Measurements from ENCODE around the gene REC114. TPM values are rescaled to one million over a fixed set of nuclear protein-coding genes. Genes with fewer than 3 reads are reported as not detected.
"Not testable (repeated sequence)": the region's sequence is repeated elsewhere in the genome, so short reads cannot be mapped to it uniquely, and the experiment has no call there.

REC114 gene
- polyA plus RNA-seq, 1 donor (not counting 4 experiments of a cell fraction or from before 2014, with no cell fraction given): not detected

GRCh38 chr15:73442421-73442820 is 543 bp upstream of the REC114 start:
- FAIRE-seq: no peak
- Histone ChIP-seq H3K79me2 (ENCODE audit: control insufficient read depth, insufficient read depth, low read length) (no peaks in the 10 kb centered on the region), H3K4me3 (ENCODE audit: control insufficient read depth in 2 of 3, extremely low read depth in 1 of 3, insufficient read depth in 2 of 3, low read depth in 1 of 3, low read length in 3 of 3) (no peak overlapping the region), H2AFZ (ENCODE audit: control insufficient read depth, low read length) (no peak overlapping the region), H4K20me1 (ENCODE audit: control insufficient read depth, extremely low read depth, insufficient read depth, low read length) (no peaks in the 10 kb centered on the region), H3K36me3 (ENCODE audit: control insufficient read depth in 2 of 2, extremely low read depth in 1 of 2, insufficient read depth in 2 of 2, low read length in 2 of 2) (no peaks in the 10 kb centered on the region), H3K4me2 (ENCODE audit: control insufficient read depth, extremely low read depth, insufficient read depth, low read depth, low read length) (no peak overlapping the region), H3K9me1 (ENCODE audit: control insufficient read depth, extremely low read depth, insufficient read depth, low read length) (no peaks in the 10 kb centered on the region), H3K27me3 (ENCODE audit: control insufficient read depth, extremely low read depth, insufficient read depth, low read length) (no peaks in the 10 kb centered on the region), H3K27ac (ENCODE audit: control insufficient read depth, insufficient read depth, low read length) (no peak overlapping the region), H3K4me1 (ENCODE audit: control insufficient read depth, extremely low read depth, insufficient read depth, low read length) (no peaks in the 10 kb centered on the region), H3K9me3 (ENCODE audit: control insufficient read depth, low read depth, low read length) (no peaks in the 10 kb centered on the region), H3K9ac (ENCODE audit: control insufficient read depth, extremely low read depth, insufficient read depth, low read length) (no peak overlapping the region)
- dilution Hi-C loops (cut with MboI; ENCODE audit: extremely low pct_ligation_motif_present, low sequenced_read_pairs): no loop called here
- no peak for DNase-seq (ENCODE audit: low read depth, low spot score)
- TF ChIP-seq EZH2 (IDR thresholded peaks at IDR 0.05; ENCODE audit: low read length): no peak
- TF ChIP-seq CTCF (optimal IDR thresholded peaks at IDR 0.05 in 1 of 3, IDR thresholded peaks at IDR 0.05 in 1 of 3, conservative IDR thresholded peaks at IDR 0.05 in 1 of 3; ENCODE audit: extremely low read depth in 1 of 3, insufficient read depth in 2 of 3, low read length in 3 of 3): no peak

- H3K9me1 ChIP-seq (ENCODE audit: control insufficient read depth, extremely low read depth, insufficient read depth, low read length); H3K4me2 ChIP-seq (ENCODE audit: control insufficient read depth, extremely low read depth, insufficient read depth, low read depth, low read length); dilution Hi-C loops (cut with MboI; ENCODE audit: extremely low pct_ligation_motif_present, low sequenced_read_pairs); FAIRE-seq; H3K27me3 ChIP-seq (ENCODE audit: control insufficient read depth, extremely low read depth, insufficient read depth, low read length); H3K79me2 ChIP-seq (ENCODE audit: control insufficient read depth, insufficient read depth, low read length); H3K9ac ChIP-seq (ENCODE audit: control insufficient read depth, extremely low read depth, insufficient read depth, low read length); H3K4me1 ChIP-seq (ENCODE audit: control insufficient read depth, extremely low read depth, insufficient read depth, low read length); H3K36me3 ChIP-seq (ENCODE audit: control insufficient read depth in 2 of 2, extremely low read depth in 1 of 2, insufficient read depth in 2 of 2, low read length in 2 of 2); H3K4me3 ChIP-seq (ENCODE audit: control insufficient read depth in 2 of 3, extremely low read depth in 1 of 3, insufficient read depth in 2 of 3, low read depth in 1 of 3, low read length in 3 of 3); H3K27ac ChIP-seq (ENCODE audit: control insufficient read depth, insufficient read depth, low read length); H4K20me1 ChIP-seq (ENCODE audit: control insufficient read depth, extremely low read depth, insufficient read depth, low read length); DNase-seq (ENCODE audit: low read depth, low spot score); H2AFZ ChIP-seq (ENCODE audit: control insufficient read depth, low read length); H3K9me3 ChIP-seq (ENCODE audit: control insufficient read depth, low read depth, low read length): not testable (repeated sequence)
These were observed 4.5 kb downstream of the REC114 start for GRCh38 chr15:73447471-73447870.

GRCh38 chr15:73448158-73448758 is 5.3 kb downstream of the REC114 start:
- FAIRE-seq; H3K27ac ChIP-seq (ENCODE audit: control insufficient read depth, insufficient read depth, low read length); H2AFZ ChIP-seq (ENCODE audit: control insufficient read depth, low read length); H3K9me1 ChIP-seq (ENCODE audit: control insufficient read depth, extremely low read depth, insufficient read depth, low read length); DNase-seq (ENCODE audit: low read depth, low spot score); H3K4me2 ChIP-seq (ENCODE audit: control insufficient read depth, extremely low read depth, insufficient read depth, low read depth, low read length); H3K9me3 ChIP-seq (ENCODE audit: control insufficient read depth, low read depth, low read length); H3K27me3 ChIP-seq (ENCODE audit: control insufficient read depth, extremely low read depth, insufficient read depth, low read length); H3K4me3 ChIP-seq (ENCODE audit: control insufficient read depth in 2 of 3, extremely low read depth in 1 of 3, insufficient read depth in 2 of 3, low read depth in 1 of 3, low read length in 3 of 3); H4K20me1 ChIP-seq (ENCODE audit: control insufficient read depth, extremely low read depth, insufficient read depth, low read length); H3K9ac ChIP-seq (ENCODE audit: control insufficient read depth, extremely low read depth, insufficient read depth, low read length); H3K79me2 ChIP-seq (ENCODE audit: control insufficient read depth, insufficient read depth, low read length); dilution Hi-C loops (cut with MboI; ENCODE audit: extremely low pct_ligation_motif_present, low sequenced_read_pairs); H3K4me1 ChIP-seq (ENCODE audit: control insufficient read depth, extremely low read depth, insufficient read depth, low read length); H3K36me3 ChIP-seq (ENCODE audit: control insufficient read depth in 2 of 2, extremely low read depth in 1 of 2, insufficient read depth in 2 of 2, low read length in 2 of 2): not testable (repeated sequence)

- dilution Hi-C loops (cut with MboI; ENCODE audit: extremely low pct_ligation_motif_present, low sequenced_read_pairs); FAIRE-seq; H3K4me3 ChIP-seq (ENCODE audit: control insufficient read depth in 2 of 3, extremely low read depth in 1 of 3, insufficient read depth in 2 of 3, low read depth in 1 of 3, low read length in 3 of 3): not testable (repeated sequence)
These were observed 7.0 kb downstream of the REC114 start for GRCh38 chr15:73449980-73450379.

More at GRCh38 chr15:73449980-73450379, 7.0 kb downstream of the REC114 start:
- not testable (repeated sequence) for H4K20me1 ChIP-seq (ENCODE audit: control insufficient read depth, extremely low read depth, insufficient read depth, low read length); H3K27ac ChIP-seq (ENCODE audit: control insufficient read depth, insufficient read depth, low read length); DNase-seq (ENCODE audit: low read depth, low spot score); H3K27me3 ChIP-seq (ENCODE audit: control insufficient read depth, extremely low read depth, insufficient read depth, low read length); H3K4me1 ChIP-seq (ENCODE audit: control insufficient read depth, extremely low read depth, insufficient read depth, low read length); H3K9ac ChIP-seq (ENCODE audit: control insufficient read depth, extremely low read depth, insufficient read depth, low read length); H3K4me2 ChIP-seq (ENCODE audit: control insufficient read depth, extremely low read depth, insufficient read depth, low read depth, low read length); H3K36me3 ChIP-seq (ENCODE audit: control insufficient read depth in 2 of 2, extremely low read depth in 1 of 2, insufficient read depth in 2 of 2, low read length in 2 of 2); H2AFZ ChIP-seq (ENCODE audit: control insufficient read depth, low read length); H3K9me3 ChIP-seq (ENCODE audit: control insufficient read depth, low read depth, low read length); H3K79me2 ChIP-seq (ENCODE audit: control insufficient read depth, insufficient read depth, low read length); H3K9me1 ChIP-seq (ENCODE audit: control insufficient read depth, extremely low read depth, insufficient read depth, low read length)
